GM19324 (cell line): Measurements from ENCODE around the gene TPI1.
"Not testable (repeated sequence)": the region's sequence is repeated elsewhere in the genome, so short reads cannot be mapped to it uniquely, and the experiment has no call there.

Source experiments
- ATAC-seq: cut with Tn5 transposase; IDR thresholded peaks from one replicate; pipeline ENCODE4 v1.9.1; 2021; ENCODE audit warnings: mild to moderate bottlenecking, moderate library complexity; ENCODE audit not compliant: unreplicated experiment, low FRiP score

Gene TPI1

DNA sequence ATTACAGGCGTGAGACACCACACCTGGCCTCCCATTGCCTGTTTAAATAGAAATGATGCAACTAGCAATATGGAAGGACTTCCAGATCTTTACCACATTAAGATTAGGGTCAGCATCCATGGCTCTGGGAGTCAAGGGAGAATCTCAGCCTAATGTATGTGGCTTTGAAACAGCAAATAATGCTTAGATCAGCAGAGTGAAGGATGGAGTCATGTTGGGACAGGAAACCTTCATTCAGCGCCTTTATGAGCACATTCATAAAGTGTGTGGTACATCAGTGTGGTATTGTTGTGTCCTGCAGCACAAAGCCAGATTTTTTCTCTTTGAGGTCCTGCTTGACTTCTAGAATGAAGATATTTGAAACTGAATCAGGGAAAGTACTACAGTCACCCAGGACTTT is 21.0 kb downstream of the TPI1 start:
- ATAC-seq, result no peak

DNA sequence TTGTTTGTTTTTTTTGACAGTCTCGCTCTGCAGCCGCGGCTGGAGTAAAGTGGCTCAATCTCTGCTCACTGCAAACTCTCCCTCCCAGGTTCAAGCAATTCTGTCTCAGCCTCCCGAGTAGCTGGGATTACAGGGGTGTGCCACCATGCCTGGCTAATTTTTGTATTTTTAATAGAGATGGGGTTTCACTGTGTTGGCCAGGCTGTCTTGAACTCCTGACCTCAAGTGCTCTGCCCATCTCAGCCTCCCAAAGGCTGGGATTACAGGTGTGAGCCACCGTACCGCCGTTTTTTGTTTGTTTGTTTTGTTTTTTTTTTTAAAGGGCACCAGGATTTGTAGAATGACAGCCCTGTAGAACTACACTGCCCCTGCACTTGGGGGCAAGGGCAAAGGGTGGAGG is 21.5 kb downstream of the TPI1 start:
- ATAC-seq, result not testable (repeated sequence)

DNA sequence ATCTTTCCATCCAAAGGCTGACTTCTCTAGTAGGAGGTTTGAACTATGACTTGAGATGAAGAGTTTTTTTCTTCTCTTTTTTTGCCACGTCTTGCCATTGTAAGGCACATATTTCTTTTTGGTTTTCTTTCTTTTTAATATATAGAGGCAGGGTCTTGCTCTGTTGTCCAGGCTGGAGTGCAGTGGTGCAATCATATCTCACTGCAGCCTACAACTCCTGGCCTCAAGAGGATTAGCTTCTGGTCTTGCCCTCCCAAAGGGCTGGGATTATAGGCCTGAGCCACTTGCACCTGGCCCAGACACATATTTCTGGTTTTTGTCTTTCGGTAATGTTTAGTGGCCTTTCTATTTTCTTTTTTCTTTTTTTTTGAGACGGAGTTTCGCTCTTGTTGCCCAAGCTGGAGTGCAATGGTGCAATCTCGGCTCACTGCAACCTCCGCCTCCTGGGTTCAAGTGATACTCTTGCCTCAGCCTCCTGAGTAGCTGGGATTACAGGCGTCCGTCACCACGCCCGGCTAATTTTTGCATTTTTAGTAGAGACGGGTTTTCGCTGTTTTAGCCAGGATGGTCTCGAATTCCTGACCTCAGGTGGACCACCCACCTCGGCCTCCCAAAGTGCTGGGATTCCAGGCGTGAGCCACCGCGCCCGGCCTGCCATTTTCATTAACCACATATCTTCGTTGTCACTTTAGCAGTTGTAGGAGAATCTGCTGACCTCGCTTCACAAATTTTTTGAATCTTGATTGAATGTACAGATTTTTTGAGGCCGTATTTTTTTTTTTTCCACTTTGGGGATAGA is 22.6 kb downstream of the TPI1 start:
- ATAC-seq, result not testable (repeated sequence)

DNA sequence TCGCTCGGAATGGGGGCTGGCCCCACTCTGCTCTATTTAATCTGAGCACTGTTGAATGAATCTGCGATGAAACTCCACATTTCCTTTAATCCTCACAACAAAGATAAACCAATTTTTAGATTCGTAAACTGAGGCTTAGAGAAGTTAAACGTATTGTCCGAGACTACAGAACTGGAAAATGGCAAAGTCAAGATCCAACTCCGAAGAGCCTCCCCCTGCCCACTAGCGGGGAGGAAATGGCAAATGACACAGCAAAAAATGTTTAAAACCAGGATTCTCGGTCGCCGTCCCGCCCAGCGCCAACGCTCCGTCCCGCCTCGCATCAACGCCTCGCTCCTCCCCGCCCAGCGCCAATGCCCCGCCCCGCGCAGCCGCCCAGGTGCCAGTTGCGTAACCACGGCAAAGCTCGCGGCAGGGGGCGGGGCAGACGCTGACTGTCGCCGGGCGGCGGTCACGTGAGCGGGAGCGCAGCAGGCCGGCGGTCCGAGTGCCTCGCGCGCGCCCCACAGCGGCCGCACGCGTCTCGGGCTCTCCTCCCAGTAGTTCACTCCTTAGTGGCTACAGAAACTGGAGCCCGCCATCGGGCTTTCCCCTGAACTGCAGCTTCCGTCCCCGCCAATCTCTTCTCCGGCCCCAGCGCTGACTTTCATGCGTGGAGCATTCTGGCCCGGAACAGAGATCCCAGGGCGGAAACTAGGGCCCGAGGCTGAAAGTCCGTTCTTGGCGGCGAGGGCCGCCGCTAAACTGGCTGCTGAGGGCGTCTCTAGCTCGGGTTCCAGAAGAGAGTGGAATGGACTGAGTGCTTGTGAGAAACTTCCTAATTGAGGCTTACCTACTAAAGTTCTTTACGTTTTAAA is 23.7 kb downstream of the TPI1 start:
- ATAC-seq, result peak; percentile 92

DNA sequence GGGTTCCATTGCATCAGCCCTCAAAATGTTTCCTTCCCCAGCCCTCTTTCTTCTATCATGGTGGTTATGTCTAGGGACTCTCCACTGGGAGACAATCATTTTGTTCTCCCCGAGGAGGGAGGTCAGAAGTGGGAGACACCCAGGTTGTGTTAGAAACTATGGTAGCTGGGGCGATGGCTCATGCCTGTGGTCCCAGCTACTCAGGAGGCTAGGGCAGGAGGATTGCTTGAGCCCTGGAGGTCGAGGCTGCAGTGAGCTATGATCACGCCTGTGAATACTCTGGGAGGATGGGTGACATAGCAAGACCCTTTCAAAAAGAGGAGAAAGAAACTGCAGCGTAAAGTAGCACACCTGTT is 24.3 kb downstream of the TPI1 start:
- peak; percentile 7 for ATAC-seq

DNA sequence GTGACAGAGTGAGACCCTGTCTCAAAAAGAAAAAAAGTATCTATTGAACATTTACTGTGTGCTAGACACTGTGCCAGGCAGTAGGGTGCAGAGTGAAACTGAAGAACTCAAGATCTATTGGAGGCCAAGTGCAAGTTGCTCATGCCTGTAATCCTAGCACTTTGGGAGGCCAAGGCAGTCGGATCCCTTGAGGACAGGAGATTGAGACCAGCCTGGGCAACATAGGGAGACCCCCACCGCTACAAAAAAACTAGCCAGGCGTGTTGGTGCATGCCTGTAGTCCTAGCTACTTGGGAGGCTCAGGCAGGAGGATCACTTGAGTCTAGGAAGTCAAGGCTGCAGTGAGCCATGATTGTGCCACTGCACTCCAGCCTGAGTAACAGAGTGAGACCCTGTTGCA is 25.4 kb downstream of the TPI1 start:
- not testable (repeated sequence) for ATAC-seq

DNA sequence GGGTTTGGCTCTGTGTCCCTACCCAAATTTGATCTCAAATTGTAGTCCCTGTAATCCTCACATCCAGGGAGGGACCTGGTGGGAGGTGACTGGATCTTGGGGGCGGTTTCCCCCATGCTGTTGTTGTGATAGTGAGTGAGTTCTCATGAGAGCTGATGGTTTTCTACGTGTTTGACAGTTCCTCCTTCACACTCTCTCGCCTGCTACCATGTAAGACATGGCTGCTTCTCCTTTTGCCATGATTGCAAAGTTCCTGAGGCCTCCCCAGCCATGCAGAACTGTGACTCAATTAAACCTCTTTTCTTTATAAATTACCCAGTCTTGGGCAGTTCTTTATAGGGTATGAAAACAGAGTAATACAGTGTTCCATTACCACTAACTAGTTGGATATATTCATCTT is 27.0 kb downstream of the TPI1 start:
- ATAC-seq, result no peak

DNA sequence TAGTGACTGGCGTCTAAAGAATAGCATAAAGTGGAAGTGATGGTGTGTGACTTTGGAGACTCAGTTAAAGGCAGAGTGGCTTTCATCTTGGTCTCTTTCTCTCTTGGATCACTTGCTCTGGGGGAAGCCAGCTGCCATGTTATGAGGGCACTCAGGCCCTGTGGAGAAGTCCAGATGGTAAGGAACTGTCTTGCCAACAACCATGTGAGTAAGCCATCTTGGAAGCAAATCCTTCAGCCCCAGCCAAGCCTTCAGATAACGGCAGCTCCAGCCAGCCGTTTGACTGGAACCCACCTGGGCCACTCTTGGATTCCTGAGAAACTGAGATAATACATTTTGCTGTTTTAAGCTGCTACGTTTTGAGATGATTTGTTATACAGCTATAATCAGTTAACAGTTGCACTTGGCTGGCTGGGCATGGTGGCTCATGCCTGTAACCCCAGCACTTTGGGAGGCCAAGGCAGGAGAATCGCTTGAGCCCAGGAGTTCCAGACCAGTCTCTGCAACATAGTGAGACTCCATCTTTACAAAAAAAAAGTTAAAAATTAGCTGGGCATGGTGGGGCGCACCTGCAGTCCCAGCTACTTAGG is 29.6 kb downstream of the TPI1 start:
- ATAC-seq, result no peak

DNA sequence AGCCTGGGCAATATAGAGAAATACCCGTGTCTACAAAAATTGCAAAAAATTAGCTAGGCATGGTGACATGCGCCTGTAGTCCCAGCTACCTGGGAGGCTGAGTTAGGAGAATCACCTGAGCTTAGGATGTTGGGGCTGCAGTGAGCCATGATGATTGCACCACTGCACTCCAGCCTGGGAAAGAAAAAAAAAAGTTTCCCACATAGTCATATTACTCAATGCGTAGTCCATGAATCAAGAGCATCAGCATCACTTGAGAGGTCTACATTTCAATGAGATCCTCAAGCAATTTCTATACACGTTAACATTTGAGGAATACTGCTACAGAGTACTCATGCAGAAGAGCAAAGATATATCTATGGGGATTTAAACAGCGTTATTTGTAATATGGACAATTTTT is 32.1 kb downstream of the TPI1 start:
- ATAC-seq, result no peak

DNA sequence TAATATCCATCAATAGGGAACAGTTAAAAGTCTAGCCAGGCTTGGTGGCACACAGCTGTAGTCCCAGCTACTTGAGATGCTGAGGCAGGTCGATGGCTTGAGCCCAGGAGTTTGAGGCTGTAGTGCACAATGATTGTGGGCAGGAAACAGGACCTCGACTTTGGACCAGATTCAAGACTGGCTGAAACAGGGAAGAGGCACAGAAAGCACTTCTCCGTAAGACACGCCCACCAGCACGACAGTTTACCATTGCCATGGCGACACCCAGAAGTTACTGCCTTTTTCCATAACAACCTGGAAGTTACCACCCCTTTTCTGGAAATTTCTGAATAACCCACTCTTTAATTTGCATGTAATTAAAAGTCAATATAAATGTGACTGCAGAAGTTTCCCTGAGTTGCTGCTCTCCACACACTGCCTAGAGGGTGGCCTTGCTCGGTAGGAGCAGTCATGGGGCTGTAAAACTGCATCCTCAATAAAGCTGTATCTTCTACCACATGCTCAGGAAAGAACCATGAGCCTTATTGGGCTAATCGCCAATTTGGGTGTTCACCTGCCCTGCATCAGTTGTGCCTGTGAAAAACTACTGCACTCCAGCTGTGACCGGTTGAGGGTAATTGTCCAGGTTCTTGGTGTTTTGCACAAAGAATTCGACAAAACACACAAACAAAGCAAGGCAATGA is 32.6 kb downstream of the TPI1 start:
- no peak for ATAC-seq

DNA sequence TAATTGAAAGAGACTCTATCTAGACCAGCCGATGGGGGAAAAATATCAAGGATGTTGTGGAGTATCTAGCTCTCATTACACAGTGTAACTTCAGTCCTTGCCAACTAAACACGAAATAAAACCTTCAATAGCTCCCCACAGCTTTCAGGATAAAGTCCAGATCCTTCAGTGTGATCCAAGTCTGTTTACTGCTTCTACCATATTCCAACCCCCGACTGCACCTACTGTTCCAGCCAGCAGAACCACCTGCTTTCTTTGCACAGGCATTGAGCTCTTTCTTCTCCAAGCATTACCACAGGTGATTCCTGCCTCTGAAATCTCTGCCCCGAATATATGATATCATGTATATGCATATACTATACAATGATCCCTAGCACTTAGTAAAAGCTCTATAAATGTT is 35.1 kb downstream of the TPI1 start:
- no peak for ATAC-seq

DNA sequence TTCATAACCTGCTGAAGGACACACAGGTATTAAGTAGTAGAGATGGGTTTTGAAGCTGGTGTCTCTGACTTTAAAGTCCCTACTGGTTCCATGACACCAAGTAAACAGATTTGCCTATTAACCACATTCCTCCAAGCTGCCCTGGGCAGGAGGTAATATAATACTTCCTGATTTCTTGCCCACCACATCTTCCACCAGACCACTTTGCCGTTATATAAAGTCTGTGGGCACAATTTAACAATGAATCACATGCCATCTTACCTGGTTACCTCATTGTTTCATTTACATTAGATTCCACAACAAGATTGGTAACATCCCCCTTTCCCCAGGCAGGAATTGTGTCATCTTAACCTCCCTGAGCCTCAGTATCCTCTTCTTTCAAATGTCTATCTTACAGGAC is 36.4 kb downstream of the TPI1 start:
- ATAC-seq, result no peak

DNA sequence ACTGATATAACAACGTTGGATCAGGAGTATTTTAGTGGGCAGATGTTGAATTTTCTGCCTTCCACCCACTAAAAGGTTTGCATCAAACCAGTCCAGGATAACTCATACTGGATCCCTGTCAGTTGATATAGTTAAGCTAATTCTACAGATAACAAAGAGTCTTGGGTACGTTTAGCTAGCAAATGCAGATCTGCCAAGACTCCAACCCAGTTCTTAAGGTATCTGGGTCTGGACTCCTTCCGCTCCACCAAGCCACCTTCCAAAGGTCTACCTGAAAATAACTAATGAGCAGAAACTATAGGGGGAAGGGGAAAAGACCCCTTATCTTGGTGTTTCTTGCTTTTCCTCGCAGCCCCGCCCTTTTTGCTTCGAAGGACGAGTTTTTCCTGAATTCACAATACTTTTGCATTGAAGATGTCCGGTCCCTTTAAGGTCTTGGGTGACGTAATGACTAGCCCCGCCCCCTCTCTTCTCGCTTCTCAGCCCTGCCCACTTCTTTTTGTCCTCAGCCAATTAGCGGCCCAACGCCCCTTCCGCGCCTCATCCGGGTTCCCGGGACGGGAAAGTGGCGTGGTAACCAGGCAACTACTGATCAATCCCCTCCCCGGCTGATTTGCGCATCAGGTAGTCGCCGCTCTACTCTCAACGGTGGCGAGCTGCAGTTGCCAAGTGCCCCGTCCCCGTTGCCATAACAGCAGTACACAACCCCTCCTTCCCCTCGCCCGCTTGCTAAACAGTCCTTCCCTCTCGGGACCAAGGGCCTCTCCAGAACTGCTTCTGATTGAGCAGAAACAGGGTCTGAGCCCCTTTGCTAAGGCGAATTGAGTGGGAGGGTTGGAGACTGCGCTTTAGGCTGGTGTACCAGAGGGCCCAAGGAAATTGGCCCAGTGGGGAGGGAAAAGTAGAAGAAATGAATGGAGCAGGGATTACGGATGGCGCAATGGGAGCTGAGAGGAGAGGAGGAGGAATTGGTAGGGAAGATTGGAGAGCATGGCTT is 37.2 kb downstream of the TPI1 start, which contains the start of gene LRRC23:
Gene LRRC23, plus strand, starts transcription at position 543 of the 997 bp plus-strand sequence. CDS start 812 bp downstream, outside the sequence.
- peak; percentile 88 for ATAC-seq

DNA sequence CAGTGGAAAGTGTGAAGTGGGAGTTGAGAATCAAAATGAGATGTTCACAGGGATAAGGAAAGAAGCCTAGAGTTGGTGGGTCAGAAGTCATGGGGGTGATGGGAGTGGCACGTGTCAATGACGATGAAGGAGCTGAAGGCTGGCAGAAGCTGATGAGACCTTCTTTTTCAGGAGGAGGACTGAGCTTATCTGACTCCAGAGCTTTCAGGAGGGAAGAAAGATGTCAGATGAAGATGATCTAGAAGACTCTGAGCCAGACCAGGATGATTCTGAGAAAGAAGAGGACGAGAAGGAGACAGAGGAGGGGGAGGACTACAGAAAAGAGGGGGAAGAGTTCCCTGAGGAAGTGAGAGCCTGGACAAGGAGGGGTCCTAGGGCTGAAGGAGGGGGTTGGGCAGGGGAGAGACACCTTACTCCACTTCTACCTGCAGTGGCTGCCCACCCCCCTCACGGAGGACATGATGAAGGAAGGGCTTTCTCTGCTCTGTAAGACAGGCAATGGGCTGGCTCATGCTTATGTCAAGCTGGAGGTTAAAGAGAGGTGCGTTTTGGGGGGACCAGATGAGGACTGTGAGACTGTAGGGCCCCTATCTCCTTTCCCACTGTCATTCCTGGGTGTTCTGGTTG is 38.2 kb downstream of the TPI1 start:
- no peak for ATAC-seq

DNA sequence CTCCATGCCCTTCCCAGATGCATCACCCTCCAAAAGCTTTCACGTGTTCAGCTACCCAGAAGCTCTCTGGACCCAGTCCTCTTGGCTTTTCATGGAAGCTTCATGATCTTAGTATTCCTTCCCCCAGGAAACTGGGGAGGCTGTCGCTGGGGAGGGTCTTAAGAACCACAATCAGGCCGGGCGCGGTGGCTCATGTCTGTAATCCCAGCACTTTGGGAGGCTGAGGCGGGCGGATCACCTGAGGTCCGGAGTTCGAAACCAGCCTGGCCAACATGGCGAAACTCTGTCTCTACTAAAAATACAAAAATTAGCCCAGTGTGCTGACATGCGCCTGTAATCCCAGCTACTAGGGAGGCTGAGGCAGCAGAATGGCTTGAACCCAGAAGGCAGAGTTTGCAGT is 40.8 kb downstream of the TPI1 start:
- not testable (repeated sequence) for ATAC-seq

DNA sequence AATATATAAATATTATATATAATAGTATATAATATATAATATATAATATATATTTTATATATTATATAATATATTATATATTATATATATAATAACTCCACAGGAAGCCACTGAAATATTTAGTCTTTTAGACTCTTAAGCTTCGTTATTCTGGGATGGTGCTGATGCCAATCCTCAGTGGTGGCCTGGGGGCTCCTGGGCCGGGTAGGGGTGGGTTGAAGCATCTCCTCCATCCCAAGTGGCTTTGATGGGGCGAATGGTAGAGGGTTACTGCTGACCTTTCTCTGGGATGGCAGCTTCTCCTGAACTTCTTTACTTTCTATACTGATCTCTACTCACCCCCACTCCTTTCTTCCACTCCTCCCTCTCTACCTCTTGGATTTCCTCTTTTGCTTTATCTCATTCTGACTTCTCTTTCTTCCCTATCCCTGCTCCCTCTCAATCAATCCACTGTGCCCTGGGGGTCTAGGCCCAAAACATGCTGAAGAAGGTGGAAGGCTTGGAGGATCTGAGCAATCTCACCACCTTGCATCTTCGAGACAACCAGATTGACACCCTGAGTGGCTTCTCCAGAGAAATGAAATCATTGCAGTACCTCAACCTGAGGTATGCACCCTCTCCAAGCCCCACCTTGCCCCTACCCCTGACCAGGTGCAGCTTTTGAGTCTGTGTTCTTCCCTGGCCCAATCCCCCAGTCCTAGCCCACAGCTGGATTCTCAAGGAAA is 42.3 kb downstream of the TPI1 start:
- ATAC-seq, result no peak

DNA sequence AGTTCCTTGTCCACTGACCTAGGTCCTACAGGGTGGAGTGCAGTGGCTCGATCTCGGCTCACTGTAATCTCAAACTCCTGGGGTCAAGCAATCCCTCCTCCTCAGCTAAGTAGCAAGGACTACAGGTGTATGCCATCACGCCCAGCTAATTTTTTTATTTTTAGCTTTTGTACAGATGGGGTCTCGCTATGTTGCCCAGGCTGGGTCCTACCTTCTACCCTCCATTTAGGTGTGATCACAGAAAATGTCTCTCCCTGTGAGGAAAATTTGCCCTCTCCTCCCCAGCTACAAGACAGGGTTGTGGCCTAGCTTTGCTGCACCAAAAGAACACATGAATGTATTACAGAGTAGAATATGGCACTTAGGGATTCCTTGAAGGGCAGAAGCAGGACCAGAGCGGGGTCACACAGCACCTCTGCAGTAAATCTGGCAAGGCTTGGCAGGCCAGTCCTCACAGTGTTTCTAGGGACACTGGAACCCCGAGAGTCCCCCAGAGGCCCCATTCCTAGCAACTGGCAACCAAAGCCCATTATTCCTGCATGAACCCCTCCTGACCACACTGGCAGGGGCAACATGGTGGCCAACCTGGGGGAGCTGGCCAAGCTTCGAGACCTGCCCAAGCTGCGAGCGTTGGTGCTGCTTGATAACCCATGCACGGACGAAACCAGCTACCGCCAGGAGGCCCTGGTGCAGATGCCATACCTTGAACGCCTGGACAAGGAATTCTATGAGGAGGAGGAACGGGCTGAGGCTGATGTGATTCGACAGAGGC is 45.0 kb downstream of the TPI1 start:
- ATAC-seq, result no peak
